ENCODE data around the gene TTYH3.

- TF ChIP-seq EP300 (IDR thresholded peaks at IDR 0.05; ENCODE audit: borderline replicate concordance) (peak; percentile 22; the same call in 1 of the 2 replicates), YY1 (IDR thresholded peaks at IDR 0.05; ENCODE audit: low read depth) (no peak), EGR1 (IDR thresholded peaks at IDR 0.05) (no peak), ZBTB7A (IDR thresholded peaks at IDR 0.05; ENCODE audit: low read depth) (no peak), REST (IDR thresholded peaks at IDR 0.05; ENCODE audit: low read depth) (no peak), CEBPB (IDR thresholded peaks at IDR 0.05) (no peak), RAD21 (IDR thresholded peaks at IDR 0.05; ENCODE audit: low read depth) (no peak), FOXM1 (IDR thresholded peaks at IDR 0.05; ENCODE audit: borderline replicate concordance, low read depth) (0 out of 2 replicates have a peak, but pooled peaks have one; percentile 17), TCF12 (IDR thresholded peaks at IDR 0.05; ENCODE audit: low read depth) (peak; percentile 89), TEAD4 (IDR thresholded peaks at IDR 0.05) (no peak)
- TF ChIP-seq, protein P1, sequence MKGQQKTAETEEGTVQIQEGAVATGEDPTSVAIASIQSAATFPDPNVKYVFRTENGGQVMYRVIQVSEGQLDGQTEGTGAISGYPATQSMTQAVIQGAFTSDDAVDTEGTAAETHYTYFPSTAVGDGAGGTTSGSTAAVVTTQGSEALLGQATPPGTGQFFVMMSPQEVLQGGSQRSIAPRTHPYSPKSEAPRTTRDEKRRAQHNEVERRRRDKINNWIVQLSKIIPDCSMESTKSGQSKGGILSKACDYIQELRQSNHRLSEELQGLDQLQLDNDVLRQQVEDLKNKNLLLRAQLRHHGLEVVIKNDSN (IDR thresholded peaks at IDR 0.05) = no peak
- TF ChIP-seq, protein P2, sequence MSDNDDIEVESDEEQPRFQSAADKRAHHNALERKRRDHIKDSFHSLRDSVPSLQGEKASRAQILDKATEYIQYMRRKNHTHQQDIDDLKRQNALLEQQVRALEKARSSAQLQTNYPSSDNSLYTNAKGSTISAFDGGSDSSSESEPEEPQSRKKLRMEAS (IDR thresholded peaks at IDR 0.05) = peak; percentile 34; the same call in 1 of the 2 replicates
Measured at GRCh38 chr7:2614631-2615330, 17.0 kb upstream of the TTYH3 start.
